Measurements from ENCODE around the gene CDC42.

GRCh38 chr1:22074803-22075202, 22.3 kb downstream of the CDC42 start:
- TF ChIP-seq EP300 (IDR thresholded peaks at IDR 0.05) (no peak), CTCF (IDR thresholded peaks at IDR 0.05) (no peak)
